ENCODE results near the gene CEACAM20. TPM values are rescaled to one million over a fixed set of nuclear protein-coding genes. Genes with fewer than 3 reads are reported as not detected.

CEACAM20 gene
- total and polyA plus RNA-seq, 2 of the 13 experiments (the other 11 are each of a cell fraction or from before 2014, with no cell fraction given), result 0.04 TPM; not detected in 1

DNA sequence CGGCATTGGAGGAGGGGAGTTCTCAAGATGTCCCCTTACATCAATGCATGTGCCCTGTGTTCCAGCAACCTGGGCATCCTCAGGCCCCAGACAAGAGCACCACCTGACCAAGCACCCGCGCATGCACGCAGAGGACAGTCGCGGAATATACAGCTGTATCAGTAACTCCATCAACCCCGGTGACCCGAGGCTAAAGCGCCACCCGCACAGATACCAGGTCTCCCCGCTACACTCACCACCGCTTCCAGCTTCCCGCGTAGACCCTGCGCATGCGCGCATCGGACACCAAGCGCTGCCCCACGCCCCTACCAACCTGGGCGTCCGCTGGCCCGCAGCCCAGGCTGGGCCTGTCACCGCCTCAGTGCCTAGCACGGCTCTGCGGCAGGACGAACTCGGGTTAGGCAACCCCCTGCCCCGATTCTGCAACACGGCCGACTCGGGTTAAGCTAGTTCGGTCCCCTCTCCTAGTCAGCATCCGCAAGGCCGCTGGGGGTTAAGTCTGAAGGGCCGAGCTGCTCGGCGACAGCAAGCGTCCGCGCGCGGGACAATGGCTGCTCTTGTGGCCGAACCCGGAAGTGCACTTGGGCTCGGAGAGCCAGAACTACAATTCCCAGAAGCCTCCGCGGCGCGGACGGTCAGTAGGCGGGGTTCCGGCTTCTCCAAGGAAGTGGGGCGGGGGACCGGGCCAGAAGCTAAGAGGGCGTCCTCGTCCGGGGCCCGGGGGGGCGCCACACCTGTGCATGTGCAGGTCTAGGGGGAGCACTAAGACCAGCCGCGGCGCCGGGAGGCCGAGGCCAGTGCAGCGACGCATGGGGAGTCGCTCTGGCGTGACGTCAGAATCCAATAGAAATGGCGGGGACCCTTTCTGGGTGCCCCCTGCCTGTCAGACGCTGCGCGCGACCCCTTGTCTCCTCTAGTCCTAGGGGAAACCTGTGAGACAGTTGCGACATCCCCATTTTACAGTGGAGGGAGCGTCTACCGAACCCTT lies 29.2 kb downstream of the CEACAM20 start, which contains the start of gene ZNF180:
Gene ZNF180 (minus strand): TSS at position 561 of the 988 bp plus-strand sequence. CDS start 3,188 bp downstream, outside the sequence.
- in situ Hi-C loops (cut with HindIII; ENCODE audit: extremely low pct_ligation_motif_present, low pct_unique_long_range_greater_than_20kb), result loop anchor here (25.0 kb wide), 1 partner anchor 638 kb away; no protein-coding TSS in a partner anchor
- ChIA-PET CTCF (ENCODE audit: low intra/inter-chr PET ratio, low total read pairs) (no interaction called here), POLR2A (interaction anchor here (0.6 to 2.0 kb wide), 13 partner anchors 10 to 925 kb away, joined by 3 to 15 read pairs (median 3); partner anchors contain the start of genes ZNF112, ZNF226, ZNF227 and ZNF233)
- intact Hi-C loops (cut with micrococcal nuclease; ENCODE audit: unreplicated experiment), result no loop called here
- FAIRE-seq (no peak), ATAC-seq (peak; percentile 93), DNase-seq (ENCODE audit: low spot score) (peak; percentile 93)
- H3K4me3 ChIP-seq (replicated peaks in 1 of 3; ENCODE audit: insufficient read depth in 1 of 3, low read depth in 2 of 3, low read length in 3 of 3), result peak within 1 kb of the TSS; percentile 87 to 98 (median 94)
- H3K4me1 ChIP-seq (ENCODE audit: insufficient read depth, low read length), result peaks cover 20% of the 10 kb centered on the region
- 1% methylated on average over 35 of the region's 78 CpGs for WGBS (ENCODE audit: low lambda C conversion rate)
- peaks cover 23% of the 10 kb centered on the region for H3K79me2 ChIP-seq (ENCODE audit: insufficient read depth, low read length)
- no TSS peak for BruUV-seq (replicated peaks)
- no peaks in the 10 kb centered on the region for H4K20me1 ChIP-seq (ENCODE audit: insufficient read depth, low read length)
- H3K9ac ChIP-seq (ENCODE audit: insufficient read depth, low read depth, low read length), result peak within 1 kb of the TSS; percentile 84
- H2AFZ ChIP-seq (ENCODE audit: low read length), result peak within 1 kb of the TSS; percentile 38
- H3K9me3 ChIP-seq (ENCODE audit: low read length), result peaks cover 35% of the 10 kb centered on the region
- H3K4me2 ChIP-seq (ENCODE audit: low read depth, low read length), result peak within 1 kb of the TSS; percentile 93
- peak within 1 kb of the TSS; percentile 80 for H3K27ac ChIP-seq (ENCODE audit: extremely low read length, insufficient read depth, low read length)
- H3K36me3 ChIP-seq (replicated peaks in 1 of 2; ENCODE audit: control insufficient read depth in 1 of 2, insufficient read depth in 2 of 2, low read length in 2 of 2), result peaks cover 10 to 30% of the 10 kb centered on the region in 2 experiments
- no peaks in the 10 kb centered on the region; a peak in 1 of 5 replicates for H3K27me3 ChIP-seq (ENCODE audit: control insufficient read depth in 1 of 2, insufficient read depth in 2 of 2, low read length in 2 of 2)
- no peak for TF ChIP-seq THYN1 (CRISPR knock-in tag; IDR thresholded peaks at IDR 0.05; ENCODE audit: borderline replicate concordance, low read depth)
- TF ChIP-seq, protein P1, sequence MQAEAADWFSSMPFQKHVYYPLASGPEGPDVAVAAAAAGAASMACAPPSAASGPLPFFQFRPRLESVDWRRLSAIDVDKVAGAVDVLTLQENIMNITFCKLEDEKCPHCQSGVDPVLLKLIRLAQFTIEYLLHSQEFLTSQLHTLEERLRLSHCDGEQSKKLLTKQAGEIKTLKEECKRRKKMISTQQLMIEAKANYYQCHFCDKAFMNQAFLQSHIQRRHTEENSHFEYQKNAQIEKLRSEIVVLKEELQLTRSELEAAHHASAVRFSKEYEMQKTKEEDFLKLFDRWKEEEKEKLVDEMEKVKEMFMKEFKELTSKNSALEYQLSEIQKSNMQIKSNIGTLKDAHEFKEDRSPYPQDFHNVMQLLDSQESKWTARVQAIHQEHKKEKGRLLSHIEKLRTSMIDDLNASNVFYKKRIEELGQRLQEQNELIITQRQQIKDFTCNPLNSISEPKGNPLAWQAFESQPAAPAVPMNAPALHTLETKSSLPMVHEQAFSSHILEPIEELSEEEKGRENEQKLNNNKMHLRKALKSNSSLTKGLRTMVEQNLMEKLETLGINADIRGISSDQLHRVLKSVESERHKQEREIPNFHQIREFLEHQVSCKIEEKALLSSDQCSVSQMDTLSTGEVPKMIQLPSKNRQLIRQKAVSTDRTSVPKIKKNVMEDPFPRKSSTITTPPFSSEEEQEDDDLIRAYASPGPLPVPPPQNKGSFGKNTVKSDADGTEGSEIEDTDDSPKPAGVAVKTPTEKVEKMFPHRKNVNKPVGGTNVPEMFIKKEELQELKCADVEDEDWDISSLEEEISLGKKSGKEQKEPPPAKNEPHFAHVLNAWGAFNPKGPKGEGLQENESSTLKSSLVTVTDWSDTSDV (CRISPR knock-in tag; IDR thresholded peaks at IDR 0.05), result no peak; the same call in 1 of the 2 replicates
- TF ChIP-seq, protein P2, sequence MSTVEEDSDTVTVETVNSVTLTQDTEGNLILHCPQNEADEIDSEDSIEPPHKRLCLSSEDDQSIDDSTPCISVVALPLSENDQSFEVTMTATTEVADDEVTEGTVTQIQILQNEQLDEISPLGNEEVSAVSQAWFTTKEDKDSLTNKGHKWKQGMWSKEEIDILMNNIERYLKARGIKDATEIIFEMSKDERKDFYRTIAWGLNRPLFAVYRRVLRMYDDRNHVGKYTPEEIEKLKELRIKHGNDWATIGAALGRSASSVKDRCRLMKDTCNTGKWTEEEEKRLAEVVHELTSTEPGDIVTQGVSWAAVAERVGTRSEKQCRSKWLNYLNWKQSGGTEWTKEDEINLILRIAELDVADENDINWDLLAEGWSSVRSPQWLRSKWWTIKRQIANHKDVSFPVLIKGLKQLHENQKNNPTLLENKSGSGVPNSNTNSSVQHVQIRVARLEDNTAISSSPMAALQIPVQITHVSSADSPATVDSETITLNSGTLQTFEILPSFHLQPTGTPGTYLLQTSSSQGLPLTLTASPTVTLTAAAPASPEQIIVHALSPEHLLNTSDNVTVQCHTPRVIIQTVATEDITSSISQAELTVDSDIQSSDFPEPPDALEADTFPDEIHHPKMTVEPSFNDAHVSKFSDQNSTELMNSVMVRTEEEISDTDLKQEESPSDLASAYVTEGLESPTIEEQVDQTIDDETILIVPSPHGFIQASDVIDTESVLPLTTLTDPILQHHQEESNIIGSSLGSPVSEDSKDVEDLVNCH (CRISPR knock-in tag; IDR thresholded peaks at IDR 0.05), result no peak
- peak; percentile 96 for TF ChIP-seq KDM2A (CRISPR knock-in tag; IDR thresholded peaks at IDR 0.05; ENCODE audit: borderline replicate concordance, low read depth)
- TF ChIP-seq ZNF441 (CRISPR knock-in tag; IDR thresholded peaks at IDR 0.05; ENCODE audit: borderline replicate concordance), result peak; percentile 79; the same call in 1 of the 2 replicates
- TF ChIP-seq ZFY (CRISPR knock-in tag; IDR thresholded peaks at IDR 0.05), result peak; percentile 100
- TF ChIP-seq, protein P3, sequence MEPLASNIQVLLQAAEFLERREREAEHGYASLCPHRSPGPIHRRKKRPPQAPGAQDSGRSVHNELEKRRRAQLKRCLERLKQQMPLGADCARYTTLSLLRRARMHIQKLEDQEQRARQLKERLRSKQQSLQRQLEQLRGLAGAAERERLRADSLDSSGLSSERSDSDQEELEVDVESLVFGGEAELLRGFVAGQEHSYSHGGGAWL (CRISPR knock-in tag; IDR thresholded peaks at IDR 0.05), result peak; percentile 86; the same call in 1 of the 2 replicates
- peak; percentile 60; the same call in 1 of the 2 replicates for TF ChIP-seq ZBTB20 (CRISPR knock-in tag; IDR thresholded peaks at IDR 0.05; ENCODE audit: borderline replicate concordance, low read depth)
- TF ChIP-seq BHLHE40 (IDR thresholded peaks at IDR 0.05; ENCODE audit: low read length), result no peak
- 0 out of 2 replicates have a peak, but pooled peaks have one; percentile 63 for TF ChIP-seq NFIB (CRISPR knock-in tag; IDR thresholded peaks at IDR 0.05; ENCODE audit: borderline replicate concordance)
- 0 out of 2 replicates have a peak, but pooled peaks have one; percentile 59 for TF ChIP-seq ZNF713 (CRISPR knock-in tag; IDR thresholded peaks at IDR 0.05)
- no peak for TF ChIP-seq ZFP41 (CRISPR knock-in tag; IDR thresholded peaks at IDR 0.05; ENCODE audit: borderline replicate concordance)
- TF ChIP-seq PAF1 (CRISPR knock-in tag; IDR thresholded peaks at IDR 0.05), result no peak
- TF ChIP-seq ZNF30 (CRISPR knock-in tag; IDR thresholded peaks at IDR 0.05), result no peak
- peak; percentile 98 for TF ChIP-seq ELF4 (CRISPR knock-in tag; IDR thresholded peaks at IDR 0.05; ENCODE audit: borderline replicate concordance)
- peak; percentile 85 for TF ChIP-seq GABPA (IDR thresholded peaks at IDR 0.05; ENCODE audit: low read depth, low read length)
- peak; percentile 98 for TF ChIP-seq GABPA (CRISPR knock-in tag; IDR thresholded peaks at IDR 0.05; ENCODE audit: low read depth)

Data from HepG2 (cell line).